Measurements from ENCODE around the gene TNFRSF6B. TPM values are rescaled to one million over a fixed set of nuclear protein-coding genes. Genes with fewer than 3 reads are reported as not detected.

Gene TNFRSF6B
- polyA plus RNA-seq, 10 donors = 0.22 to 3.0 (median 0.87) TPM

- no peak for DNase-seq
Observed at GRCh38 chr20:63694584-63695423, 1.6 kb upstream of the TNFRSF6B start.

GRCh38 chr20:63695424-63696305, 787 bp upstream of the TNFRSF6B start:
- peak in 1 of 3 donors; percentile 24 for DNase-seq

GRCh38 chr20:63696306-63696627, 185 bp upstream of the TNFRSF6B start:
- peak in 1 of 3 donors; percentile 36 for DNase-seq

- DNase-seq = peak in 1 of 3 donors; percentile 30
Observed at GRCh38 chr20:63697357-63697867, 960 bp downstream of the TNFRSF6B start.

- DNase-seq = peak in 1 of 3 donors; percentile 41
Observed at GRCh38 chr20:63697868-63698545, 1.6 kb downstream of the TNFRSF6B start.

GRCh38 chr20:63698739-63699465, 2.5 kb downstream of the TNFRSF6B start:
- peak in 2 of 3 donors; percentile 70 to 77 for DNase-seq

- peak in 1 of 3 donors; percentile 31 for DNase-seq
Observed at GRCh38 chr20:63699466-63700198, 3.2 kb downstream of the TNFRSF6B start.

GRCh38 chr20:63700199-63701050, 4.0 kb downstream of the TNFRSF6B start:
- peak in 1 of 3 donors; percentile 19 for DNase-seq

GRCh38 chr20:63701051-63701328, 4.5 kb downstream of the TNFRSF6B start:
- DNase-seq = no peak

- peak in 1 of 3 donors; percentile 11 for DNase-seq
Observed at GRCh38 chr20:63701329-63702035, 5.0 kb downstream of the TNFRSF6B start.

GRCh38 chr20:63702036-63702665, 5.7 kb downstream of the TNFRSF6B start:
- peak in 1 of 3 donors; percentile 2 for DNase-seq

GRCh38 chr20:63702751-63703470, 6.5 kb downstream of the TNFRSF6B start:
- no peak for DNase-seq

GRCh38 chr20:63703471-63703975, 7.1 kb downstream of the TNFRSF6B start:
- peak in 1 of 3 donors; percentile 2 for DNase-seq

- DNase-seq = no peak
Observed at GRCh38 chr20:63703976-63704748, 7.7 kb downstream of the TNFRSF6B start.

GRCh38 chr20:63704749-63705117, 8.3 kb downstream of the TNFRSF6B start:
- no peak for DNase-seq

- DNase-seq = no peak
Observed at GRCh38 chr20:63705232-63706026, 9.0 kb downstream of the TNFRSF6B start.
